ENCODE data around the gene CCDC6.
"Not testable (repeated sequence)": the region's sequence is repeated elsewhere in the genome, so short reads cannot be mapped to it uniquely, and the experiment has no call there.

CCDC6 gene

DNA sequence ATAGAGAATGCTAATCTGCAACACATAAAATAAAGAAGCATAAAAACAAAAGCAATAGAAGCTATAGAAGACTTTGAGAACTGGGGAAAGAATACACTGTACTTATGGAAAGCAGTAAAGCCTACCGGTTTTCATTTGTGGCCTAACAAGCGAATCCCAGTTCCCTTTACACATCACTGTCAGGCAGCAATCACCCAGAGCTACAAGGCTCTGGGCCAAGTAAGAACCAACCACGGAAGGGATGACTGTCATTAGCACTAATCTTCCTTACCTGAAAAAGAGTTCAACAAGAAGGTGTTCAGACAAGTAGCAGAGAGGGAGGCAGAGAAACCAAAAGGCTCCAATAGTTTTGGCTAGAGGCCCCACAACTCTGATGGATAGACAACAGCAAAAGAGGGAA lies 15.0 kb downstream of the CCDC6 start:
- TF ChIP-seq PKNOX1 (IDR thresholded peaks at IDR 0.05) (no peak), ZNF384 (IDR thresholded peaks at IDR 0.05) (no peak), LEF1 (IDR thresholded peaks at IDR 0.05; ENCODE audit: borderline replicate concordance) (no peak), BHLHE40 (IDR thresholded peaks at IDR 0.05; ENCODE audit: borderline replicate concordance) (no peak), FOXM1 (IDR thresholded peaks at IDR 0.05; ENCODE audit: borderline replicate concordance) (no peak), FOXA1 (IDR thresholded peaks at IDR 0.05) (no peak), HDGF (IDR thresholded peaks at IDR 0.05; ENCODE audit: borderline replicate concordance) (no peak), TARDBP (IDR thresholded peaks at IDR 0.05) (no peak), CTBP1 (IDR thresholded peaks at IDR 0.05; ENCODE audit: borderline replicate concordance) (no peak), SUZ12 (IDR thresholded peaks at IDR 0.05) (no peak), ARNT (IDR thresholded peaks at IDR 0.05) (no peak), L3MBTL2 (conservative IDR thresholded peaks at IDR 0.05) (no peak), ELF4 (IDR thresholded peaks at IDR 0.05) (no peak), NFRKB (IDR thresholded peaks at IDR 0.05) (no peak), SP1 (IDR thresholded peaks at IDR 0.05) (no peak), FOXK2 (IDR thresholded peaks at IDR 0.05) (no peak)
- ChIA-PET POLR2A (interaction anchor here (0.6 kb wide), 1 partner anchor 15 kb away, joined by 3 read pairs; the partner anchor contains the start of gene CCDC6), CTCF (interaction anchor here (0.9 kb wide), 1 partner anchor 16 kb away, joined by 3 read pairs; no protein-coding TSS in a partner anchor)
- DNase-seq (ENCODE audit: extremely low spot score) = no peak

DNA sequence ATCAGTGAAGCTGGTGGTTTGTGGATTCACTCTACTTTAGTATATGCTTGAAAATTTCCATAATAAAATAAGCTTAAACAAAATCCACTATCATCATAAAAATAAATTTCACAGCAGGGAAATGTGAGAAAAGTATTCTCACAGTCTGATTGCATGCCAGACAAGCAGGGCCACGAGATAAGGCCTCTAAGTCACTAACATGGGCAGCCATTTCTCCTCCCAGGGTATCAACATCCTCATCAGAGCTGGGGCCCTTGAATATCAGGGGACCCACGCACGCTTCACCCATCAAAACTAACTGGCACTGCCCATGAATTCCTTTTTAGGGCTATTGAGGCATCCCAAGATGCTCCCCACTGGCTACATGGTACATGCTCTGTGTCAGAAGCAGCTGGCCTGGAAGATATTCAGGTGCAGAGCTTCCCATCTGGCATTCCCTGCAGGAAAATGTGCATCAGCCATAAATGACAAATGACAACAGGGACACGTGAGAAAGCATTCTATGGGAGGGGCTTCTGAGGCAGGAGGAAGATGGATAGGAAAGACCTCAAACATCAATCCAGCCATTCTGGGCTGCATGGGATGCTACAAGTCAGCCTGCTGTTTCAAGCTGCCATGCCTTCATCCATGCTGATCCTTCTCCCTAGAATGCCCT lies 17.4 kb downstream of the CCDC6 start:
- no peak for DNase-seq (ENCODE audit: extremely low spot score)
- CTCF ChIA-PET = interaction anchor here (1.0 kb wide), 1 partner anchor 19 kb away, joined by 5 read pairs; no protein-coding TSS in a partner anchor
- POLR2A ChIA-PET = no interaction called here
- TF ChIP-seq L3MBTL2 (conservative IDR thresholded peaks at IDR 0.05) = no peak
- no peak for TF ChIP-seq FOXA1 (IDR thresholded peaks at IDR 0.05)
- no peak for TF ChIP-seq ELF4 (IDR thresholded peaks at IDR 0.05)
- no peak for TF ChIP-seq FOXM1 (IDR thresholded peaks at IDR 0.05; ENCODE audit: borderline replicate concordance)
- TF ChIP-seq BHLHE40 (IDR thresholded peaks at IDR 0.05; ENCODE audit: borderline replicate concordance) = no peak
- no peak for TF ChIP-seq CTBP1 (IDR thresholded peaks at IDR 0.05; ENCODE audit: borderline replicate concordance)
- TF ChIP-seq LEF1 (IDR thresholded peaks at IDR 0.05; ENCODE audit: borderline replicate concordance) = no peak
- no peak for TF ChIP-seq ZNF384 (IDR thresholded peaks at IDR 0.05)
- no peak for TF ChIP-seq NFRKB (IDR thresholded peaks at IDR 0.05)
- TF ChIP-seq ARNT (IDR thresholded peaks at IDR 0.05) = no peak
- TF ChIP-seq FOXK2 (IDR thresholded peaks at IDR 0.05) = no peak
- no peak for TF ChIP-seq SUZ12 (IDR thresholded peaks at IDR 0.05)

DNA sequence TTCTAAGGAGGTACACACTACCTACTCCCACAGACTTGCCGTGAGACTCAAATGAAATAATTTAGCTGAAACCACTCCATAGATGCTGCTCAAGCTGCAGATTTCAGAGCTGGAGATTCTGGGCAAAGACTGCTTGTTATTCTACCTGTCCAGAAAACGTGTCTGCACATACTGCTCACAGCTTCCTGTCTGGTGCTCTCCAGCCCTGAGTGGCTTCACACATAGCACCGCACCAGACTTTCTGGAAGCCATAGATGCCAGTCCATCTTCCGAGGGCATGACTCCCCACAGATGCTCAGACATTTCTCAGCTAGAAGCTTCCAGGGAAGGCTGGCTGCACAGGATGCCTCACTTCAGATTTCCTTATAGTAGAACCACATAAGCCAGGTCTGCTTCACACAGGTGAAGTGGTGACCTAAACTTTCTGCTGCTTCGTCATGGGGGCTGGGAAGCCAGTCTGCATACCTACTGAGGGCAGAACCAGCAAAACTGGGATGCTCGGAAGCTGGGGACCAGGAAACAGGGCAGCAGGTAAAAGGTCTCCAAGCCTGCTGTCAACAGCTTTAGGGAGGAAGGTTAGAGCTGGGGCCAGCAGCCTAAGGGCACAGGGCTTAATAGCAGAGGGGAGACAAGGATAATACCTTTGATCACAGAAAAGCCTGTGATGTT lies 18.2 kb downstream of the CCDC6 start:
- POLR2A ChIA-PET = no interaction called here
- DNase-seq (ENCODE audit: extremely low spot score) = no peak
- CTCF ChIA-PET = interaction anchor here (1.0 kb wide), 1 partner anchor 19 kb away, joined by 5 read pairs; no protein-coding TSS in a partner anchor
- no peak for TF ChIP-seq FOXA1 (IDR thresholded peaks at IDR 0.05)

GRCh38 chr10:59887006-59887405 lies 19.4 kb downstream of the CCDC6 start:
- CTCF ChIA-PET = no interaction called here
- POLR2A ChIA-PET = no interaction called here
- no peak for DNase-seq (ENCODE audit: extremely low spot score)
- TF ChIP-seq TARDBP (IDR thresholded peaks at IDR 0.05) = no peak
- TF ChIP-seq FOXA1 (IDR thresholded peaks at IDR 0.05) = no peak
- no peak for TF ChIP-seq SP1 (IDR thresholded peaks at IDR 0.05)
- no peak for TF ChIP-seq ZNF384 (IDR thresholded peaks at IDR 0.05)
- TF ChIP-seq FOXM1 (IDR thresholded peaks at IDR 0.05; ENCODE audit: borderline replicate concordance) = no peak
- no peak for TF ChIP-seq FOXK2 (IDR thresholded peaks at IDR 0.05)
- TF ChIP-seq ARNT (IDR thresholded peaks at IDR 0.05) = no peak
- no peak for TF ChIP-seq BHLHE40 (IDR thresholded peaks at IDR 0.05; ENCODE audit: borderline replicate concordance)
- no peak for TF ChIP-seq HDGF (IDR thresholded peaks at IDR 0.05; ENCODE audit: borderline replicate concordance)
- no peak for TF ChIP-seq L3MBTL2 (conservative IDR thresholded peaks at IDR 0.05)
- TF ChIP-seq NFRKB (IDR thresholded peaks at IDR 0.05) = no peak
- TF ChIP-seq CTBP1 (IDR thresholded peaks at IDR 0.05; ENCODE audit: borderline replicate concordance) = no peak

GRCh38 chr10:59885430-59886134 lies 20.8 kb downstream of the CCDC6 start:
- POLR2A ChIA-PET = interaction anchor here (1.1 kb wide), 1 partner anchor 23 kb away, joined by 3 read pairs; no protein-coding TSS in a partner anchor
- CTCF ChIA-PET = no interaction called here
- no peak for TF ChIP-seq NFRKB (IDR thresholded peaks at IDR 0.05)
- TF ChIP-seq HDGF (IDR thresholded peaks at IDR 0.05; ENCODE audit: borderline replicate concordance) = no peak
- TF ChIP-seq TARDBP (IDR thresholded peaks at IDR 0.05) = no peak
- no peak for TF ChIP-seq FOXM1 (IDR thresholded peaks at IDR 0.05; ENCODE audit: borderline replicate concordance)
- TF ChIP-seq PKNOX1 (IDR thresholded peaks at IDR 0.05) = no peak
- TF ChIP-seq FOXK2 (IDR thresholded peaks at IDR 0.05) = no peak
- TF ChIP-seq LEF1 (IDR thresholded peaks at IDR 0.05; ENCODE audit: borderline replicate concordance) = no peak
- TF ChIP-seq ARNT (IDR thresholded peaks at IDR 0.05) = no peak
- no peak for TF ChIP-seq CTBP1 (IDR thresholded peaks at IDR 0.05; ENCODE audit: borderline replicate concordance)
- TF ChIP-seq FOXA1 (IDR thresholded peaks at IDR 0.05) = no peak
- no peak for TF ChIP-seq ELF4 (IDR thresholded peaks at IDR 0.05)
- TF ChIP-seq SUZ12 (IDR thresholded peaks at IDR 0.05) = no peak
- no peak for TF ChIP-seq L3MBTL2 (conservative IDR thresholded peaks at IDR 0.05)
- no peak for TF ChIP-seq BHLHE40 (IDR thresholded peaks at IDR 0.05; ENCODE audit: borderline replicate concordance)
- TF ChIP-seq SP1 (IDR thresholded peaks at IDR 0.05) = no peak
- no peak for DNase-seq (ENCODE audit: extremely low spot score)

DNA sequence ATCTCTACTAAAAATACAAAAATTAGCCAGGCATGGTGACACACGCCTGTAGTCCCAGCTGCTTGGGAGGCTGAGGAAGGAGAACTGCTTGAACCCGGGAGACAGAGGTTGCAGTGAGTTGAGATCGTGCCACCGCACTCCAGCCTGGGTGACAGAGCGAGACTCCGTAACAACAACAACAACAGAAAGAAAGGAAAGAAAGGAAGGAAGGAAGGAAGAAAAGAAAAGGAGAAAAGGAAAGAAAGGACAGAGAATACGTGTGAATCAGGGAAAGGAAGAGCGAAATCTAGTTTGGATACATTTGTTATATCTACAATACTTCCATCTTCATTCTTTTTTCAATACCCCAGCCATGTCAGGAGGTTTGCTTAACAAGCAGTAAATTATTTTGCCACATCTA lies 21.5 kb downstream of the CCDC6 start:
- CTCF ChIA-PET; DNase-seq (ENCODE audit: extremely low spot score): not testable (repeated sequence)
- POLR2A ChIA-PET = interaction anchor here (1.1 kb wide), 1 partner anchor 23 kb away, joined by 3 read pairs; no protein-coding TSS in a partner anchor

Data from HEK293T (cell line).